HTERT RPE-1 (cell line): ENCODE data around the gene CDH15.
"Not testable (repeated sequence)": the region's sequence is repeated elsewhere in the genome, so short reads cannot be mapped to it uniquely, and the experiment has no call there.

ENCODE experiments used
- in situ Hi-C: fragments of 300-500 bp; cut with MboI; formaldehyde crosslinking; loops from 4 replicates; pipeline ENCODE4 v1.14.3; 2020; ENCODE audit warnings: low sequenced_read_pairs

Gene CDH15

GRCh38 chr16:89187032-89187769, 15.7 kb downstream of the CDH15 start:
- in situ Hi-C loops: no loop called here

- in situ Hi-C loops: no loop called here
These were observed 16.3 kb downstream of the CDH15 start for GRCh38 chr16:89187770-89188392.

DNA sequence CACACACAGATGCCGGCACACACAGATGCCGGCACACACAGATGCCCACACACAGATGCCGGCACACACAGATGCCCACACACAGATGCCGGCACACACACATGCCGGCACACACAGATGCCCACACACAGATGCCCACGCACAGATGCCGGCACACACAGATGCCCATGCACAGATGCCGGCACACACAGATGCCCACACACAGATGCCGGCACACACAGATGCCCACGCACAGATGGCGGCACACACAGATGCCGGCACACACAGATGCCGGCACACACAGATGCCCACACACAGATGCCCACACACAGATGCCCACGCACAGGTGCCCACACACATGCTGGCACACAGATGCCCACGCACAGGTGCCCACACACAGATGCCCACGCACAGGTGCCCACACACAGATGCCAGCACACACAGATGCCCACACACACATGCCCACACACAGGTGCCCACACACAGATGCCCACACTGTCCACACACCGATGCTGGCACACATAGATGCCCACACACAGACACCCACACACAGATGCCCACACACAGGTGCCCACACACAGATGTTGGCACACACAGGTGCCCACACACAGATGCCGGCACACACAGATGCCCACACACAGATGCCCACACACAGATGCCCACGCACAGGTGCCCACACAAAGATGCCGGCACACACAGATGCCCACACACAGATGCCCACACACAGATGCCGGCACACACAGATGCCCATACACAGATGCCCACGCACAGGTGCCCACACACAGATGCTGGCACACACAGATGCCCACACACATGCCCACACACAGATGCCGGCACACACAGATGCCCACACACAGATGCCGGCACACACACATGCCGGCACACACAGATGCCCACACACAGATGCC, 17.2 kb downstream of the CDH15 start:
- in situ Hi-C loops: not testable (repeated sequence)

DNA sequence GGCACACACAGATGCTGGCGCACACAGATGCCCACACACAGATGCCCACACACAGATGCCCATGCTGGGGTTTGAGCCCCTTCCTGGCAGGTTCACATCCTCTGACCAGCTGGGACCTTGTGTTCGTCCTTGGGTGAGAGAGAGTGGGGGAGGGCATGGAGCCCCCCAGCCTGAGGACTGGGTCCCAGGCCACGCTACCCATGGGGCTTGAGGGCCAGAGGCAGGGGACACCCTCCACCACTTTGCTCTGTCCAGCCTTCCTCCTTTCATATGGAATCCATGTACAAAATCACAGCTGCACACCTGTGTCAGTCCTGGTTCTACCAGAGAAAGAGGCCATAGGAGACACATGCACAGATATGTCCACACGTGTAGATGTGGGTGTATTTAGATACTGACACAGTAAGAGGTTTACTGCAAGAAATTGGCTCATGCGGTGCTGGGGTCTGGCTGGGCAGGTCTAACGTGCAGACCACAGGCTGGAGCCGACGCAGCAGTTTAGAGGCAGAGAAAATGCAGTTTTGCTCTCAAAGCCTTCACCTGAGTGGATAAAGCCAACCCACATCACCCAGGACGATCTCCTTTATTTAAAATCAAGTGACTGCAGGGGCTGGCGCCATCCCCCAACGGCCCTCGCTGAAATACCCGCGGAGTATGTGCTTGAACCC, 17.9 kb downstream of the CDH15 start:
- in situ Hi-C loops: no loop called here

GRCh38 chr16:89190150-89190958, 18.8 kb downstream of the CDH15 start:
- in situ Hi-C loops: no loop called here

- in situ Hi-C loops: no loop called here
These were observed 19.7 kb downstream of the CDH15 start for GRCh38 chr16:89191033-89191900.

DNA sequence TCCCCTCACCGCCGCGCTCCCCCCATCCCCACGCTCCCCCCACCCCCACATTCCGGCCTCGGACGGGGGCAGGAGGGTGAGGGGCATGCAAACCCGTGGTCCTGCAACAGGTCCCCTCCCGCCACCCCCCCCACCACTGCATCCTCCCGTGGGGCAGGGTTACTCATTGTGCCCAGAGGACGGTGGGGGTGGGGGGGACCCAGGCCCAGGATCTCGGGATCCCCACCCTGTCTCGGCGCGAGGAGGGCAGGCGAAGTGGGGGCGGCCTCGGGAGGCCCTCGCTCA, 20.3 kb downstream of the CDH15 start:
- in situ Hi-C loops: no loop called here

DNA sequence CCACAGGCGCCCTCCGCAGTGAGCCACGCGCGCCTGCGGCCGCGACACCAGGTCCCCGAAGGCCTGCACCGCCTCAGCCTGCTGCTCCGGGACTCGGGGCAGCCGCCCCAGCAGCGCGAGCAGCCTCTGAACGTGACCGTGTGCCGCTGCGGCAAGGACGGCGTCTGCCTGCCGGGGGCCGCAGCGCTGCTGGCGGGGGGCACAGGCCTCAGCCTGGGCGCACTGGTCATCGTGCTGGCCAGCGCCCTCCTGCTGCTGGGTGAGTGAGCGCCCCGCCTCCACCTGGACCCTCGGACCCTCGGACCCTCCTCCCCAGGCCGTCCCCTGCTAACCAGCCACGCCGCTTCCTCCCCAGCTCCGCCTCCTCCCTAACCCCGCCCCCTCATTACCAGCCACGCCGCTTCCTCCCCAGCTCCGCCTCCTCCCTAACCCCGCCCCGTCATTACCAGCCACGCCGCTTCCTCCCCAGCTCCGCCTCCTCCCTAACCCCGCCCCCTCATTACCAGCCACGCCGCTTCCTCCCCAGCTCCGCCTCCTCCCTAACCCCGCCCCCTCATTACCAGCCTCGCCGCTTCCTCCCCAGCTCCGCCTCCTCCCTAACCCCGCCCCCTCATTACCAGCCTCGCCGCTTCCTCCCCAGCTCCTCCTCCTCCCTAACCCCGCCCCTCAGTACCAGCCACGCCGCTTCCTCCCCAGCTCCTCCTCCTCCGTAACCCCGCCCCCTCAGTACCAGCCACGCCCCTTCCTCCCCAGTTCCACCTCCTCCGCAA, 20.8 kb downstream of the CDH15 start:
- in situ Hi-C loops: not testable (repeated sequence)

GRCh38 chr16:89192956-89193575, 21.5 kb downstream of the CDH15 start:
- in situ Hi-C loops: no loop called here

DNA sequence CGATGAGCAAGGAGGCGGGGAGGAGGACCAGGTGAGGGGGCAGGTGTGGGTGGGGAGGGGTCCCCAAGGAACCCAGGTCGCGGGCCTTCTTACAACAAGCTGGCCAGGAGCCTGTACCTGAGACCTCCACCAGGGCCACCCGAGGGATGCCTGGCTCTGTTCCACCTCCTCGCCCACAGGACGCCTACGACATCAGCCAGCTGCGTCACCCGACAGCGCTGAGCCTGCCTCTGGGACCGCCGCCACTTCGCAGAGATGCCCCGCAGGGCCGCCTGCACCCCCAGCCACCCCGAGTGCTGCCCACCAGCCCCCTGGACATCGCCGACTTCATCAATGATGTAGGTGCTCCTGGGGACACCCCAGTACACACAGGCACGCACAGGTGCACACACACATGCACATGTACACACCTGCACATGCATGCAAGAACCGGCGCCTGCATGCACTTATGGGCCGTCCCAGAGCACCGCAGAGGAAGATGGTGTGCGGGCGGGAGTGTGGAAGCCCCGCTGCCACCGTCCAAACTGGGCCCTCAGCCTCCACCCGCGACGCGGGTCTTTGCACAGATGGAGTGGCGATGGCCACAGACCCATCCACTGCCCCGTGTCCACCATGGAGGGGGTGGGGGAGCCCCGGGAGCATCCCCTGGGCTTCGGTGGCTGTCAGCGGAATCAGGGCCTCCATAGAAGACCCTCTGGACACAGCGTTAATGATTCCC, 22.2 kb downstream of the CDH15 start:
- in situ Hi-C loops: no loop called here

DNA sequence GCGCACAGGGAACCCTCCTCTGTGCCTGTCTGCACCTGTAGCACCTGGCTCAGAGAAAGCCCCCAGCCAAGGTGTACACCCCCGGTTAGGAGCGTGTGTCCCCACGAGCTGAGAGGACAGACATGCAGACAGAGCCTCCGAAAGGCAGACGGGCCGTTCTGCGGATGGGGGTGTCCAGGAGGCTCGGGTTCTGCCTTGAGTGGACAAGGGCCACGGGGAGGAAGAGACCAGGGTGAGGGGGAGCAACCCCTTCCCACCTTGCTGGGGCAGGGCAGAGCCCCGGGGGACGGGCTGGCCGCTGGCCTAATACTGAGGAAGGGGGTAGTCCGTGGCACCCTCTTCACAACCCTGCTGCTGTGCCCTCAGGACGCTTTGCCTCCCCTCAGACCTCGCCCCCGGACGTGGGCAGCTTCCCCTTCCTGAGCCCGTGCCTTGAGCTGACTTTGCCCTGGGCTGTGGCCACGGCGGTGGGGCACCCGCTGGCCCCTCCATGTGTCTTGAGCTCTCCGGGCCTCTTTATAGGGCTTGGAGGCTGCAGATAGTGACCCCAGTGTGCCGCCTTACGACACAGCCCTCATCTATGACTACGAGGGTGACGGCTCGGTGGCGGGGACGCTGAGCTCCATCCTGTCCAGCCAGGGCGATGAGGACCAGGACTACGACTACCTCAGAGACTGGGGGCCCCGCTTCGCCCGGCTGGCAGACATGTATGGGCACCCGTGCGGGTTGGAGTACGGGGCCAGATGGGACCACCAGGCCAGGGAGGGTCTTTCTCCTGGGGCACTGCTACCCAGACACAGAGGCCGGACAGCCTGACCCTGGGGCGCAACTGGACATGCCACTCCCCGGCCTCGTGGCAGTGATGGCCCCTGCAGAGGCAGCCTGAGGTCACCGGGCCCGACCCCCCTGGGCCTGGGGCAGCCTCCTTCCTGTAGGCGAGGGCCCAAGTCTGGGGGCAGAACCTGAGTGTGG, 23.1 kb downstream of the CDH15 start:
- in situ Hi-C loops: no loop called here

- in situ Hi-C loops: no loop called here
These were observed 24.1 kb downstream of the CDH15 start for GRCh38 chr16:89195521-89196171.

GRCh38 chr16:89197033-89197632, 25.6 kb downstream of the CDH15 start:
- in situ Hi-C loops: no loop called here

DNA sequence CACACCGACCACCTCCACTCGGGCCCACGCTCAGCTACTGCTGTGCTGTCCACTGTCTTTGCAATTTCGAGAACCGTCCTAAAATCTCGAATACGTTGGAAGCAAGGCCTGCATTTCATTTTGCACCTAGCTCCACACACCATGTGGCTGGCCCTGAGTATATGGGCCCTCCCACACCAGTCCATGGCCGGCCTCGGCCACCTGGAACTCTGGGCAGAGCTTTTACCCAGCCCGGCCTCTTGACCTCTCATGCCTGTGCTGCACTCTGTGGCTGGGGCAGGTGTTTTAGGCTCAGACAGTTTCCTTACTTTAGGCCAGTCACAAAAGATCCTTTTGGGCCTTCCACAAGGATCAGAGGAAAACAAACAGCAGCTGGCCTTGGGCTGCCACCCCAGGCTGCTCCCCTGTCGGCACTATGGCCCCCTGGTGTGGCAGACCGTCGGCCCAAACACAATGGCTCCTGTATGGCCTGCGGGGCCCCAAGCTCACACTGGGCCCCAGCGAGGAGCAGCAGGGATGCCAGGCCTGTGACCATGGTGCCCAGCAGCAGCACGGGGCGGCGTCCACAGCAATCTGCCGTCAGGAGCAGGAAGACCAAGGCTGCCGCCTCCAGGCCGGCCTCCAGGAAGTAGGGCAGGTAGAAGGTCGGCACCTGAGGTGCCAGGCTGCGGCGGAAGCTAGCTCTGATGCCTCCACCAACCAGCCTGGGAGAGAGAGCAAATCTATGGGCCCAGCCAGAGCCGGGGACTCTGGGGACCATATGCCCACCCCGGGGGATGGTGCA, 26.3 kb downstream of the CDH15 start:
- in situ Hi-C loops: no loop called here
